COR-L47 (cell line): ENCODE measurements around the gene DCP2.
"Not testable (repeated sequence)": the region's sequence is repeated elsewhere in the genome, so short reads cannot be mapped to it uniquely, and the experiment has no call there.

ENCODE experiments used
- DNase-seq: peaks from one replicate; lab custom pipeline; 2025; lab: John Stamatoyannopoulos, UW

DCP2 gene

DNA sequence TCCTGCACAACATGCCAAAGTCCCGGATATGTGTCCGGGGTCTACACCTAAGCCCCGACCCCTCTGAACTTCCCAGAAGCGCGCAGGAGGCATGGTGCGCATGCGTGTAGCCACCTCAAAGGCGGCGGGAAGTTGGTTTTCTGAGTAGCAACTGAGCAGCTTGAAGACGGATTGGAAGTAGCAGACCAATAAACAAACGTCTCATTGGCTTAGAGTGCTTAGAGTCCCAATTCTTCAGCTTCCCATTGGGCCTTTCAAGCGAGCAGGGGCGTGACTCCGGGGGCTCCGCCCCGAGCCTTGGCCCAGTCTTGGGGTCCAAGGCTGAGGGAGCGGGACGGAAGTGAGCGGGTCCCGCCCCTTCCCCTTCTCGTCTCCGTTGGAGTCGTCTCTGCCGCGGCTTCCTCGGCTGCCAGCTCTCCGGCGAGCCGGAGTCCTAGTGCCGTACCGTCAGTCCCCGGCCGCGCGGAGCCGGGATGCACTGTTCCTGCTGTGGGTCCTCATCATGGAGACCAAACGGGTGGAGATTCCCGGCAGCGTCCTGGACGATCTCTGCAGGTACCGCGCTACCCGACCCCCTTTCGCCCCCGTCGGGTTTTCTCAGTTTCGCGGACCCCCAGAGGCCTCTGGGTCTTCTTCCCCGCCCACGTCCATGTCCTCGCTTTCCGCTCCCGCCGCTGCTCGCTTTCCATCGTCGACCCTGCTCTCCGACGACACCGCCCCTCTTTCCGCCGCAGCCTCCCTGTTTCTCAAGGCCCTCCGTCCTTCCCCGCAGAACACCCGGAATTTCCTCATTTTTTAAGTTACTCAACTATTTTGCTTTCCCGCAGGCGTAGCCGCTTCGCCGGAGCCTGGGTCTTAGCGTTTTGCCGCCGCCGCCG, at the start of gene DCP2:
DCP2 (plus strand) TSS at position 367 of the 878 bp plus-strand sequence; CDS start at position 503, 136 bp downstream.
- peak; percentile 97 for DNase-seq

DNA sequence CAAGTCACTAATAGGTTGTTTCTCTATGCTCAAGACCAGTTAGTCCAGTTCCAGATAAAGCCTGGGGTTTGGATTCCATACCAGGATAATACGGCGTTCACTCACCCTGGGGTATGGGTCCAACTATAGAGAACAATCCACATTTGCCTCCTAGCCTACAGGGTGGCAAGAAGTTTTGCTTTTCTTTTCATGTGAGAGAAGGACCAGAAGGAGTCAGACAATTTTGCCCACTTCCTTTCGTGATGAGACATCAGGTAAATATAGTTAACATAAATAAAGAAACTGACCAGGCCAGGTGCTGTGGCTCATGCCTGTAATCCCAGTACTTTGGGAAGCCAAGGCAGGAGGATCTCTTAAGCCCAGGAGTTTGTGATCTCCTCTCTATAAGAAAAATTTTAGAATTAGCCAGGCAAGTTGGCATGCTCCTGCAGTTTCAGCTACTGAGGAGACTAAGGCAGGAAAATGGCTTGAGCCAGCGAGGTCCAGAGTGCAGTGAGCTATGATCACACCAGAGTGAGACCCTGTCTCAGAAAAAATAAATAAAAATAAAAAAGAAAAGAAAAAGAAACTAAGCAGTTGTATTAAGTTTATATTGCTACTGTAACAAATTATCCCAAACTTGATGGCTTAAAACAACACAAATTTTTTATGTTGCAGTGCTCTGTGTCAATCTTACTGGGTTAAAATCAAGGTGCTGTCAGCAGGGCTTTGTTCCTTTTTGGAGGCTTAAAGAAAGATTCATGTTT, 47.1 kb upstream of the DCP2 start:
- DNase-seq = no peak

DNA sequence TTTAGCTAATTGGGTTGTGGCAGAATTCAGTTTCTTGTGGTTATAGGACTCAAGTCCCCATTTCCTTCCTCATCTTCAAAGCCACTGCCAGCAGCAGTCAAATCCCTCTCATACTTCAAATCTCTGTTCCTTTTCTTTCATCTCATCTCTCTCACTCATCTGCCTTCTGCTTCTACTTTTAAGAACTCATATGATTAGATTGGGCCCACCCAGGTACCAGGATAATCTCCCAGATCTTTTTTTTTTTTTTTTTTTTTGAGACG, 46.6 kb upstream of the DCP2 start:
- no peak for DNase-seq

DNA sequence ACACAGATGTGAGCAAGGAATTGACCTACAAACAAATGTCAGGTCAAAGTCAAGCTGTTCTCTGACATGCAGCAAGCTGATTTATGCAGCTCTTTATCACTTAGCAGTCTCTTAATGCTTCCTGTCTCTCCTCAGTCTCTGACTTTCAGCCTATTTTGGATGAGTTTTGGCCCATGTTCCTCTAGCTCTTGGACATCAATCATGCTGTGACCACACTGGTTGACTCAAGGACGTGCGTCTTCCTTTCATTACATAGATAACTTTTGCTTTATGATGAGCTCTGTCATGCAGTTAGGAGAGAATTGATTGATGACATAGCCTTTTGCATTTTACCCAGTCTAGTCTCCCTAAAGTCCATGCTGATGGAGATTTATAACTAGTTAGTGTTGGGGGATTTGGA, 45.1 kb upstream of the DCP2 start:
- DNase-seq = no peak

DNA sequence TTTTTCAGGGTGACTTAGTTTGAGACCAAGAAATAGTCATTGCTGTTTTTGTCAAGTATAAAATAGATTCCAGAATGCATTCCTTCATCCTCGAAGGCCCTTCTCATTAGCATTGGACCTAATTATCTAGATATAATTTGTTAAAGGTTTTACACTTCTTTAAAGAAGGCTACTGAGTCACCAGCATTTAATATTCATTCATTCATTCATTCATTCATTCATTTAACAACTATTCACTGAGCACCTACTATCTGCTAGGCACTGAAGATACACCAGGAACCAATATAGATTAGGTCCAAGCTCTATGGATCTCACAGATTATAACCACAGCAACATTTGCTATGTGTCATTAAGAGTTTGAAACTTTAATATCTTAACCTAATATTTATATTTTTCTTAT, 43.5 kb upstream of the DCP2 start:
- no peak for DNase-seq

DNA sequence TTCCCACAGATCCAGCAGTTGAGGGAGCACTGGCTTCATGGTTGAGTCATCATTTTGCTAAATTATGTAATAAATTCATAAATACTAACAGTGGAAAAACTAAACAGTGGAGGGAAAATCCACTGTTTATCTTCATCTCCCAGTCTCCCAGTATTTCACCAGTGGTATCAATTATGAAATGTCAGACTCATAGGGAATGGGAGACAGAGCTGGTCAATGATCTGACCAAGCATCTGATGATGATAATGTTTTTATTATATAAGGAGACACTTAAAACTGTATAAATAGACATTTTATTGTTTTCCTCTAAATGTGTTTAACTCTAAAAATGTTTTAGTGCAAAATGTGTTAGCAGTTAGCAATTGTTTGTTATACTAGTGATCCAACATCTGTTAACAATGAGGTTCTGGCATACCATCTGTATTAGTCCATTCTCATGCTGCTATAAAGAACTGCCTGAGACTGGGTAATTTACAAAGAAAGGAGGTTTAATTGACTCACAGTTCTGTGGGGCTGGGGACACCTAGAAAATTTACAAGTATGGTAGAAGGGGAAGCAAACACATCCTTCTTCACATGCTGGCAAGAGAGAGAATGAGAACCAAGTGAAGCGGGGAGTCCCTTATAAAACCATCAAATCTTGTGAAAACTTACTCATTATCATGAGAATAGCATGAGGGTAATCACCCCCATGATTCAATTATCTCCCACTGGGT, 42.8 kb upstream of the DCP2 start:
- DNase-seq = no peak

DNA sequence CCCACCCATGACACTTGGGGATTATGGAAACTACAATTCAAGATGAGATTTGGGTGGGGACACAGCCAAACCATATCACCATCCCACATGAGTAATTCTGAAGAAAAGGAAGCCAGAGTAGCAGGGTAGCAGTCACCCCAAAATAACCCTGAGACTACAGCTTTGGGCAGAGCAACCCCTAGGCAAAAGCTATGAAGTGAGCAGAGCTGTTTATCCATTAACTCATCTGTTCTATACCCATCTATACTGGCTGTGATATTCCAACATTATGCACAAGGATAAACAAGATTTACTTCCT, 42.3 kb upstream of the DCP2 start:
- no peak for DNase-seq

DNA sequence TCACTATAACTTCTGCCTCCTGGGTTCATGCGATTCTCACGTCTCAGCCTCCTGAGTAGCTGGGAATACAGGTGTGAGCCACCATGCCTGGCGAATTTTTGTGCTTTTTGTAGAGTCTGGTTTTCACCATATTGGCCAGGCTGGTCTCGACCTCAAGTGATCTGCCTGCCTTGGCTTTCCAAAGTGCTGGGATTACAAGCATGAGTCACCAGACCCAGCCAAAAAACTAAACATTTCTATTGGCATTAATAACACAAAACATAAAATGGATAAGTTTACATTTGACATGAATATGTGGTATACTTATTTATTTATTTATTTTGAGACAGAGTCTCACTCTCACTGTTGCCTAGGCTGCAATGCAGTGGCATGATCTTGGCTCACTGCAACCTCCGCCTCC, 40.9 kb upstream of the DCP2 start:
- DNase-seq = no peak

DNA sequence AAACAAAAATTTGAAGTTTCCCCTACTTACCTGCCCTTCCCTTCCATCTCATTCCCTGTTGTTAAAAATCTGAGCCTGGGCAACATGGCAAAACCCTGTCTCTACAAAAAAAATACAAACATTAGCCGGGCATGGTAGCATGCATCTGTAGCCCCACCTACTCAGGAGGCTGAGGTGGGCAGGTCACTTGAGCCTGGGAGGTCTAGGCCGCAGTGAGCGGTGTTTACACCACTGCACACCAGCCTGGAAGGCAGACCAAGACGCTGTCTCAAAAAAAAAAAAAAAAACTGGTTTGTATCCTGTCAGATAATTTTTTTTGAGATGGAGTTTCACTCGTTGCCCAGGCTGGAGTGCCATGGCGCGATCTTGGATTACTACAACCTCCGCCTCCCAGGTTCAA, 38.3 kb upstream of the DCP2 start:
- DNase-seq = no peak

DNA sequence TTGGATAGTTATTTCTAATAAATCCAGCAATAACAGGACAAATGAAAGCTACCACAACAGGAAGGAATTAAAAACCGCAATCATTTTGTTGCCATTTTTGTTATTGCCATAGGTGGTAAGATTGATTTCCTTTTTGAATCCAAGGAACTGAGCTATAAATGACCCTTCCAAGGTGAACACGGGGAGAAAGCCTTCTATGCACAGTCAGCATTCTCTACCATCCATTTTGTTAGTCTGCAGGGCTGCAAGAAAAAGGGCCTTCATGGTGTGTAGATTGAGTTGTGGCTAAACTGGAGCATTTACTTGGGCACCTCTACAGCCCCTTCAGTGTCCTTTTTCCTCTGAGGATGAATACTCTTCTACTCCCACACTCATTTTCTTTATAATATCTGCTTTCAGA, 35.9 kb upstream of the DCP2 start:
- DNase-seq = no peak

DNA sequence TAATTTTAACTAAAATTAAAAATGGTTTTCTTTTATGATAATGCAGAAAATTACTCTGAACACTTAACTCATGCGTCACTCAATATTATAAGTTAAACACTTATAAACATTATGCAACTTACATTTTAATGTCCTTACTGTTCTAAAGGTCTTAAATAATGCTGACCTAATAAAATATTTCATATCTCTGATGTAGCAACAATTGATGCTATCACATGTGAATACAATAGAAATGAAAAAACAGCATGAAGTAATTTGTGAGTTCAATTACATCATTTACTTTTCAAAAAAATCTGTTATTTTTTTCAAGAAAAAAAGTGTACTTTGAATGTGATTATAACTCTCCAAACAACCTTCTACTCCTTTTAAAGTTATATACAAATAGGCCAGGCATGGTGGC, 28.1 kb upstream of the DCP2 start:
- no peak for DNase-seq

DNA sequence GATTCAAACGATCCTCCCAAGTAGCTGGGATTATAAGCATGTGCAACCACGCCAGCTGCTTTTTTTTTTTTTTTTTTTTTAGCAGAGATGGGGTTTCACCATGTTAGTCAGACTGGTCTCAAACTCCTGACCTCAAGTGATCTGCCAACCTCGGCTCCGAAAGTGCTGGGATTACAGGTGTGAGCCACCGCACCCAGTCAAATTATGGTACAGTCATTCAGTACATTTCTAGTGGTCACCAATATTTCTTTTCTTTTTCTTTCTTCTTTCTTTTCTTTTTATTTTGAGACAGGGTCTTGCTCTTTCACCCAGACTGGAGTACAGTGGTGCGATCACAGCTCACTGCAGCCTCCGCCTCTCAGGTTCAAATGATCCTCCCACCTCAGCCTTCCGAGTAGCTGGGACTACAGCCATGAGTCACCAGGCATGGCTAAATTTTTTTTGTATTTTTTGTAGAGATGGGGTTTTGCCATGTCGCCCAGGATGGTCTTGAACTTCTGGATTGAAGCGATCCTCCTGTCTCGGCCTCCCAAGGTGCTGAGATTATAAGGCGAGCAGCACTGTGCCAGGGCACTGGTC, 25.4 kb upstream of the DCP2 start:
- no peak for DNase-seq

DNA sequence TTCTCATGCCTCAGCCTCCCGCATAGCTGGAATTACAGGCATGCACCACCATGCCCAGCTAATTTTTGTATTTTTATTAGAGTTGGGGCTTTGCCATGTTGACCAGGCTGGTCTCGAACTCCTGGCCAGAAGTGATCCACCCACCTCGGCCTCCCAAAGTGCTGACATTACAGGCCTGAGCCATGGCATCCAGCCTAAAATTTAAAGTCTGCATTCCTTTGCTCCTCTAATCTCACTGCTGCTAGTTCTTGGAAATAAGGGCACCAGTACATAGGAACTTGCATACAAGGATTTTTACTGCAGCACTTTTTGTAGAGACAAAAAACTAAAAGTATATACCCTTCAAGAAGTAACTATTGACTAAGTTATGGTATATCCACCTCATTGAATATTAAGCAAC, 20.0 kb upstream of the DCP2 start:
- DNase-seq = no peak

DNA sequence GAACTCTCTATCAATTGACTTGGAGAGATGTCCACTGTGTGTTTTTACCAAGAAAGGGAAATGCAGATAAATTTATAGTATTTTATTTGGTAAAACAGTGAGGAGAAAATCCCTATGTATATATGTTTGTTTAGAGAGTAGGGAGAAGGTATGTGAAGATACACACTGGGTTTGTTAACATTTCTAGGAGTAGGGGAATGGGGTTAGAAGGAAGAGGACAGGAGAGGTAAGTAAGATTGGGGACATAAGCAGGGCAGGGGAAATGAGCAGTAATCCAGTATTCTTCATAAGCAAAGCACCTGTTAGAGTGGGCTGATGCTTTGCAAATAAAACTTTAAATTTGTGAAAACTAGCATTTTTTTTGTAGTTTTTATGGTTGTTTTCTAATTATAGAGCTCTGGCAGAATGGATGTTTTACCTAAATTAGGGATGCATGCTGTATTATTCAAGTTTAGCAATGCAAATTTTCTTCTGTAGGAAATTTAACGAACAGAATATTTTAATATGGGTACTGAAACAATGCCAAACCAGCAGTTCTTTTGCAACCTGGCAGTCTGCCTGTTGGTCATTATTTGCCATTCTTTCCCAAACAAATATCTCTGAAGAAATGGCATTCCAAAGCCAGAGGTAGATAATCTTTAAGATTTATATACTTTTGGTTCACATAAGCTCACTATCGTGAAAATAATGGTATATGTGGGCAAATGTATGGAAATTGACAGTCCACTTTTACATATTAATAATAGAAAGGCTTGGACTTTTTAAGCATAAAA, 19.4 kb upstream of the DCP2 start:
- DNase-seq = no peak

DNA sequence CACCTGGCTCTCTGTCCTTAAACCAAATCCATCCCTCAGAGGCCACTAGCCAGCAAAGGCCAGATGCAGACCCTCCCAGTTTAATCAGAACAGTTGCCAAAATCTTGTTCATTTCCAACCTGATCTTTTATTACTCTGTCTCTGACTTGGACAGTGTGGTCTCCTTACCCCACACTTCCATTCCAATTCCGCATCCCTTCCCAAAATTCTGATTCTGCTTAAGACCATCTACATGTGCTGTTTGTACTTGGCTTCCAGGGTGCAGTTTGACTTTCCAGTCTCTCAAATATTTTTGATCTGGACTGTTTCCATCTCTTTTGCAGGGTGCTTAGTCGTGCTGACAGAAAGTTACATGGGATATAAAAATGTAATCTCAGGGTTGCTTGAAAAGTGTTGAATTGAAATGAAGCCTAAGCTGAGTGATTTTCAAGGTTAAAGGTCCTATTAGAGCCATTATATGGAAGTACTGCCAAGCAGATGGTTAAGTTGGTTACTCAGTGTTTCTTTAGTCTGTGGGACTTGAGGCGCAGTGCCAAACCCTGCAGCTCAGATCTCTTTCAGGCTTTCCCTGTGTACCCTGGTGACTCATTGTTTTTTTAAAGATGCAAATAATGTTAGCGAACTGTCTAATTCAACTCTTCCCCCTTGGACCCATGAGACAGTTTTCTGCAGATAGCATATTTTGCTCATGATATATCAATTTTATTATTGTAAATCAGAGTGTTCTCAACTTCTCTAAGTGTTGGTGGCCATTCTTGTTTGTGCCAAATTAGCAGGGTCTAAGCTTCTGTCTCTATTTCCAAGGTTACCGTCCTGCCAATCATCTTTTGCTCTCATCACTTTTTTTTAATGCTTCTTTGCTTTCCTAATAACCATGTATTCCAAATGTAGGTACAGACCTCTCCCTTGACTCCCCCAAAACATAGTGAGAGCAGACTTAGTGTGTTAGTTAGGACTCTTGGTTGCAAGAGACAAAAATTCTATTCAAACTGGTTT, 18.2 kb upstream of the DCP2 start:
- peak; percentile 46 for DNase-seq

DNA sequence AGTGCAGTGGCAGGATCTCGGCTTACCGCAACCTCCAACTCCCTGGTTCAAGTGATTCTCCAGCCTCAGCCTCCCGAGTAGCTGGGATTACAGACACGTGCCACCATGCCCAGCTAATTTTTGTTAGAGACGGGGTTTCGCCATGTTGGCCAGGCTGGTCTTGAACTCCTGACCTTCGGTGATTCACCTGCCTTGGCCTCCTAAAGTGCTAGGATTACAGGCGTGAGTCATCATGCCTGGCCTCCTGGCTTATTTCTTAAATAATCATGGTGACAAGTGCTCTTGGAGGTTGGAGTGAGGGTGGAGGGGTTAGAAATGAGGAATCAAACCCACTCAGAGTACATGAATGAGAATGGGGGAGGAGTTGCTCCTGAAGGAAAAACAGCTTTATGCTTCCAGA, 16.7 kb upstream of the DCP2 start:
- not testable (repeated sequence) for DNase-seq

DNA sequence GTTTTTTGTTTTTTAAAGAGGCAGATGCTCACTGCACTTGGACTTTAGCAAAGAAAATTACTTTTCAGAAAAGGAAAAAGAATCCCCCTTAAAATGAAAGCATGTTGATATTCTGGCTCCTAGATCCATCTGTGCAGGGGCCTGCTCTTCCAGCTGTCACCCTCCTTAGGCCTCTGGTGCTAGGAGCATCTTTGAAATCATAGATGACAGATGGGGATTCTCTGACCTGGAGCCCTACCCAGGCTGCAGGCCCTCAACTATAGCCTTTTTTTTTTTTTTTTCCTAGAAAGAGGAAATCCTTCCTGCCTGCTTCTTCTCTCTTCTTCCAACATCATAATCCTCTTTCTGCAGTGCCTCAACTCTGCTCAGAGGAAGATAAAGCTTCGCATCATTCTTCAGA, 16.3 kb upstream of the DCP2 start:
- DNase-seq = no peak

DNA sequence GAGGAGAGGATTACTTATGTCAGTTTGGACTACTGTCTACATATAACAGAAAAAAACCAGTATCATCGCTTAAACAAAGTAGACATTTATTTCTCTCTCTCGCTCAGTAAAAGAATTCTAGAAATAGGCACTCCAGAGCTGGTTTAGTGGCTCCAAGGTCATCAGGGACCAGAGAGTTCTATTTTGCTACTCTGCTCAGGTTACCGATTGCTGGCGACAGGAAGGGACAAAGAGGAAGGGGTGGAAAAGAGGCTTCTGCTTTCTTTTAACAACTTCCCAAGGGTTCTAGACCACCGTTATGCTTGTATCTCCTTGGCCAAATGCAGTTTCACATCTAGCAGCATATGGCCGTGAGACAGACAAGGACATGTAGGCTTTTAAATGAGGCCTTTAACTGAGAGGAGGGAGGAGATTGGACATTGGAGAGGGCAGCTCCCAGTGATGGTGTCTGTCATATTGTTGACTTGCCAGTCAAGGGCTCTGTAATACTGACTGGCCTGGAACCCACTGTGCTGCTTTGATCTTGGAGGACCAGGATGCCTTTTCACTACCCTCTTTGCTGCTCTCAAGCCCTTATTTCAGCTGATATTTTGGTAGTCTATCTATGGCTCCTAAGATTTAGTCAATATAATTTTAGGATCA, 15.6 kb upstream of the DCP2 start:
- DNase-seq = no peak

DNA sequence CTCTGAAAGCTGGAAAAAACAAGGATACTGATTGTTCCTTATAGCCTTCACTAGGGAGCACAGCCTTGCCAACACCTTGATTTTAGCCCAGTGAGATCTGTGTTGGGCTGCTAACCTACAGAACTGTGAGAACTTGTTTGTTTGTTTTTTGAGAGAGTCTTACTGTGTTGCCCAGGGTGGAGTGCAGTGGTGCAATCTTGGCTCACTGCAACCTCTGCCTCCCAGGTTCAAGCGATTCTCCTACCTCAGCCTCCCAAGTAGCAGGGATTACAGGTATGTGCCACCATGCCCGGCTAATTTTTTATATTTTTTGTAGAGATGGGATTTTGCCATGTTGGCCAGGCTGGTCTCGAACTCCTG, 13.2 kb upstream of the DCP2 start:
- not testable (repeated sequence) for DNase-seq

DNA sequence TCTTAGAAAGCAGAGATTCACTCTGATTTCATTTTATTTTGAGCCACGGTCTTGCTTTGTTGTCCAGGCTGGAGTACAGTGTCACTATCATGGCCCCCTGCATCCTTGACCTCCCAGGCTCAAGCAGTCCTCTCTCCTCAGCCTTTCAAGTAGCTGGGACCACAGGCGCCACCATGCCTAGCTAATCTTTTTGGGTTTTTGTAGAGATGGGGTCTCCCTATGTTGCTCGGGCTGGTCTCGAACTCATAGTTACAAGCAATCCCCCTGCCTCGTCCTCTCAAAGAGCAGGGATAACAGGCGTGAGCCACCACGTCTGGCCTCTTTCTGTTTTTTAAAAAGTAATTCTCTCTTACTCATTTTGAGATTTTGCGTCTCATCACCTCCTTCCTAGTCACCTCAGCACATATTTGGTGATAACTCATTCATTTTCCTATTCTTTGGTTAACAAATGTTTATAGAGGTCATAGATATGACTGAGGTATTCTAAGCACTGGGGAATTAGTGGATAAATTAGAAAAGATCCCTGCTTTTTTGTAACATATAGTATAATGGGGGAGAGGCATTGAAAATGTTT, 10.8 kb upstream of the DCP2 start:
- DNase-seq = no peak
